ENCODE measurements around the gene ABCF1.

DNA sequence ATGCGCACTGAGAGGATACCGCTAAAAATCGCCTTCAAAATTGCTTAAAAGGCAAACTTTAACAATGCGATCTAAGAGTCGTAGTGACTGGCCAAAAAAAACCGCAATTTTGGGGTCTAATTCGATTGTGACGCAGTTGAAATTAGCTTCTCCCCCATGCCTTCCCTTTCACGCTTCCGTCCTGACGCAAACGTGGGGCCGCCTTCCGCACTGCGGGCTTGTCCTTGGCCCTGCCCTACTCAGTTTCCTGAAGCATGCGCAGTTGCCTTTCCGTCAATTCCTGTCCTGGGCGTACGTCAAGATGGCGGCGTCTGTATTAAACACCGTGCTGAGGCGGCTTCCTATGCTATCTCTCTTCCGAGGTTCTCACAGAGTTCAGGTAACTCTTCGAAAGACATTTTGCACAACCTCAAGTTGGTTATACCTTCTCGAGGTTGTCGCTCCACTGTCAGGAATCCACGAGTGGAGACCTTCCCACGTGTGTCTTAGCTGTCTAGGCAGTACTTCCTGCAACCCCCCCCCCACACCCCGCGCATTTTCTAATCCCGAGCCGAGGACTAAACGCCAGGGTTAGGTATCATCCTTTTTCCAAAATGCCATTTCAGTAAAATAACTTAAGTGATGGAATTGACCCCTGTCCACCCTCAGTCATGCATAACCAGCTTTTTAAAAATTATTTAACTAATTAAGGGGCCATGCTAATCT, 46.5 kb downstream of the ABCF1 start, which contains the start of gene MRPS18B:
- peak; percentile 66 to 83 for TF ChIP-seq POLR2A (IDR thresholded peaks at IDR 0.05)
- TF ChIP-seq, protein P1, sequence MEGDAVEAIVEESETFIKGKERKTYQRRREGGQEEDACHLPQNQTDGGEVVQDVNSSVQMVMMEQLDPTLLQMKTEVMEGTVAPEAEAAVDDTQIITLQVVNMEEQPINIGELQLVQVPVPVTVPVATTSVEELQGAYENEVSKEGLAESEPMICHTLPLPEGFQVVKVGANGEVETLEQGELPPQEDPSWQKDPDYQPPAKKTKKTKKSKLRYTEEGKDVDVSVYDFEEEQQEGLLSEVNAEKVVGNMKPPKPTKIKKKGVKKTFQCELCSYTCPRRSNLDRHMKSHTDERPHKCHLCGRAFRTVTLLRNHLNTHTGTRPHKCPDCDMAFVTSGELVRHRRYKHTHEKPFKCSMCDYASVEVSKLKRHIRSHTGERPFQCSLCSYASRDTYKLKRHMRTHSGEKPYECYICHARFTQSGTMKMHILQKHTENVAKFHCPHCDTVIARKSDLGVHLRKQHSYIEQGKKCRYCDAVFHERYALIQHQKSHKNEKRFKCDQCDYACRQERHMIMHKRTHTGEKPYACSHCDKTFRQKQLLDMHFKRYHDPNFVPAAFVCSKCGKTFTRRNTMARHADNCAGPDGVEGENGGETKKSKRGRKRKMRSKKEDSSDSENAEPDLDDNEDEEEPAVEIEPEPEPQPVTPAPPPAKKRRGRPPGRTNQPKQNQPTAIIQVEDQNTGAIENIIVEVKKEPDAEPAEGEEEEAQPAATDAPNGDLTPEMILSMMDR (IDR thresholded peaks at IDR 0.05) = peak in 1 of 4 experiments; percentile 12

All from uterus (tissue), 2 donors.